HepG2 (cell line): ENCODE results near the gene ANKRD11. TPM values are rescaled to one million over a fixed set of nuclear protein-coding genes. Genes with fewer than 3 reads are reported as not detected.

ENCODE experiments used
- CBFB ChIP-seq: sonication (generic); formaldehyde crosslinking; IDR thresholded peaks from 2 replicates; pipeline ENCODE4 v1.4.0; 2020; ENCODE audit warnings: missing genetic modification reagents
- HMGXB4 ChIP-seq, 2 experiments: sonication (generic) in 1 of 2; formaldehyde crosslinking in 1 of 2; IDR thresholded peaks; 2 replicates each; pipeline versions ENCODE4 v1.4.0 to v1.6.1; 2018 to 2020; ENCODE audit warnings: missing genetic modification reagents in 2 of 2, borderline replicate concordance in 1 of 2, low read depth in 1 of 2, mild to moderate bottlenecking in 1 of 2, missing biosample characterization in 1 of 2
- RERE ChIP-seq: IDR thresholded peaks from 2 replicates; pipeline ENCODE4 v1.6.1; 2016; ENCODE audit warnings: low read depth, missing genetic modification reagents, missing compliant biosample characterization
- REXO4 ChIP-seq: sonication (generic); formaldehyde crosslinking; IDR thresholded peaks from 2 replicates; pipeline ENCODE4 v1.8.0; 2022; ENCODE audit warnings: missing genetic modification reagents, mild to moderate bottlenecking, borderline replicate concordance
- SMYD3 ChIP-seq: sonication (generic); formaldehyde crosslinking; IDR thresholded peaks from 2 replicates; pipeline ENCODE4 v1.8.1; 2023; ENCODE audit warnings: mild to moderate bottlenecking, missing genetic modification reagents
- SNRNP70 ChIP-seq: fragments of 200-400 bp; formaldehyde crosslinking; IDR thresholded peaks from 2 replicates; pipeline ENCODE4 v1.6.1; 2017; ENCODE audit warnings: mild to moderate bottlenecking, low read depth, low read length, moderate library complexity
- STAT5B ChIP-seq: sonication (generic); formaldehyde crosslinking; IDR thresholded peaks from 2 replicates; pipeline ENCODE4 v1.4.0; 2020; ENCODE audit warnings: missing genetic modification reagents
- ZIK1 ChIP-seq: sonication (generic); formaldehyde crosslinking; IDR thresholded peaks from 2 replicates; pipeline ENCODE4 v1.5.0; 2020; ENCODE audit warnings: mild to moderate bottlenecking, low read depth, missing genetic modification reagents, borderline replicate concordance
- ZNF160 ChIP-seq: sonication (generic); formaldehyde crosslinking; IDR thresholded peaks from 2 replicates; pipeline ENCODE4 v1.8.0; 2022; ENCODE audit warnings: mild to moderate bottlenecking, inconsistent platforms, missing genetic modification reagents
- ZNF33B ChIP-seq: sonication (generic); formaldehyde crosslinking; IDR thresholded peaks from 2 replicates; pipeline ENCODE4 v1.5.1; 2020; ENCODE audit warnings: mild to moderate bottlenecking, missing genetic modification reagents
- ZNF556 ChIP-seq: sonication (generic); formaldehyde crosslinking; IDR thresholded peaks from 2 replicates; pipeline ENCODE4 v1.4.0; 2020; ENCODE audit warnings: mild to moderate bottlenecking, missing genetic modification reagents, borderline replicate concordance
- ZNF7 ChIP-seq: IDR thresholded peaks from 2 replicates; pipeline ENCODE4 v1.6.1; 2016; ENCODE audit warnings: missing biosample characterization, missing genetic modification reagents
- ZNF713 ChIP-seq: sonication (generic); formaldehyde crosslinking; IDR thresholded peaks from 2 replicates; pipeline ENCODE4 v1.4.0; 2020; ENCODE audit warnings: mild to moderate bottlenecking, missing genetic modification reagents
- ZNF792 ChIP-seq: IDR thresholded peaks from 2 replicates; pipeline ENCODE4 v1.6.1; 2016
- ZNF883 ChIP-seq: sonication (generic); formaldehyde crosslinking; IDR thresholded peaks from 2 replicates; pipeline ENCODE4 v1.5.1; 2020; ENCODE audit warnings: mild to moderate bottlenecking, missing genetic modification reagents; ENCODE audit errors: not compliant biosample characterization
- polyA plus RNA-seq, 8 experiments: library from polyadenylated mRNA; depleted of rRNA in 3 of 8; stranded (reverse) in 7 of 8; unstranded in 1 of 8; fragments of >200 nt; fragmentation: Illumina TruSeq in 4 of 8; extraction: Trizol in 4 of 8; gene quantifications; 2 replicates each; pipeline versions ENCODE4 v1.2.1 to v1.2.3, GENCODE V29; 2011 to 2016; ENCODE audit warnings: low read depth in 4 of 8, missing spikeins in 1 of 8, mixed read lengths in 1 of 8; ENCODE audit not compliant: insufficient read depth in 1 of 8
- total RNA-seq, 5 experiments: library from RNA; depleted of rRNA; stranded (reverse); fragments of >200 nt; fragmentation: Illumina TruSeq; extraction: Trizol; gene quantifications; 2 replicates each; pipeline ENCODE4 v1.2.3, GENCODE V29; 2016; ENCODE audit warnings: low read depth in 1 of 5
- TF ChIP-seq, protein P1 (sequence below), 2 experiments: sonication (generic) in 1 of 2; formaldehyde crosslinking in 1 of 2; IDR thresholded peaks; 2 replicates each; pipeline versions ENCODE4 v1.4.0 to v1.6.1; 2016 to 2020; ENCODE audit warnings: borderline replicate concordance in 1 of 2, low read depth in 1 of 2, mild to moderate bottlenecking in 1 of 2, missing genetic modification reagents in 1 of 2

The ANKRD11 gene
- total and polyA plus RNA-seq, 2 of the 13 experiments (the other 11 are each of a cell fraction or from before 2014, with no cell fraction given): 21.4 to 38.4 TPM

- TF ChIP-seq ZNF7 (CRISPR knock-in tag) (peak; percentile 36; the same call in 1 of the 2 replicates), ZNF792 (CRISPR knock-in tag) (peak; percentile 98), ZNF883 (CRISPR knock-in tag) (peak; percentile 74), ZNF33B (CRISPR knock-in tag) (peak; percentile 76; the same call in 1 of the 2 replicates), CBFB (peak; percentile 92), SMYD3 (CRISPR knock-in tag) (peak; percentile 98), ZNF160 (peak; percentile 84; the same call in 1 of the 2 replicates), HMGXB4 (CRISPR knock-in tag; IDR thresholded peaks at IDR 0.05; ENCODE audit: borderline replicate concordance in 1 of 2, low read depth in 1 of 2) (peak; percentile 76 to 83; a peak in 3 of 4 replicates), ZIK1 (CRISPR knock-in tag) (peak; percentile 92), ZNF556 (CRISPR knock-in tag) (peak; percentile 74), ZNF713 (CRISPR knock-in tag) (0 out of 2 replicates have a peak, but pooled peaks have one; percentile 81), RERE (CRISPR knock-in tag) (peak; percentile 87), STAT5B (CRISPR knock-in tag) (no peak), REXO4 (CRISPR knock-in tag) (no peak), SNRNP70 (no peak)
- TF ChIP-seq, protein P1, sequence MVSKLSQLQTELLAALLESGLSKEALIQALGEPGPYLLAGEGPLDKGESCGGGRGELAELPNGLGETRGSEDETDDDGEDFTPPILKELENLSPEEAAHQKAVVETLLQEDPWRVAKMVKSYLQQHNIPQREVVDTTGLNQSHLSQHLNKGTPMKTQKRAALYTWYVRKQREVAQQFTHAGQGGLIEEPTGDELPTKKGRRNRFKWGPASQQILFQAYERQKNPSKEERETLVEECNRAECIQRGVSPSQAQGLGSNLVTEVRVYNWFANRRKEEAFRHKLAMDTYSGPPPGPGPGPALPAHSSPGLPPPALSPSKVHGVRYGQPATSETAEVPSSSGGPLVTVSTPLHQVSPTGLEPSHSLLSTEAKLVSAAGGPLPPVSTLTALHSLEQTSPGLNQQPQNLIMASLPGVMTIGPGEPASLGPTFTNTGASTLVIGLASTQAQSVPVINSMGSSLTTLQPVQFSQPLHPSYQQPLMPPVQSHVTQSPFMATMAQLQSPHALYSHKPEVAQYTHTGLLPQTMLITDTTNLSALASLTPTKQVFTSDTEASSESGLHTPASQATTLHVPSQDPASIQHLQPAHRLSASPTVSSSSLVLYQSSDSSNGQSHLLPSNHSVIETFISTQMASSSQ (IDR thresholded peaks at IDR 0.05; ENCODE audit: low read depth): peak; percentile 46; the same call in 1 of the 2 replicates
- TF ChIP-seq, protein P1 (CRISPR knock-in tag; IDR thresholded peaks at IDR 0.05; ENCODE audit: borderline replicate concordance): peak; percentile 92
Observed at GRCh38 chr16:89395150-89396142, 94.9 kb downstream of the ANKRD11 start (continued).
